ENCODE results near the gene HINT2.

The HINT2 gene

DNA sequence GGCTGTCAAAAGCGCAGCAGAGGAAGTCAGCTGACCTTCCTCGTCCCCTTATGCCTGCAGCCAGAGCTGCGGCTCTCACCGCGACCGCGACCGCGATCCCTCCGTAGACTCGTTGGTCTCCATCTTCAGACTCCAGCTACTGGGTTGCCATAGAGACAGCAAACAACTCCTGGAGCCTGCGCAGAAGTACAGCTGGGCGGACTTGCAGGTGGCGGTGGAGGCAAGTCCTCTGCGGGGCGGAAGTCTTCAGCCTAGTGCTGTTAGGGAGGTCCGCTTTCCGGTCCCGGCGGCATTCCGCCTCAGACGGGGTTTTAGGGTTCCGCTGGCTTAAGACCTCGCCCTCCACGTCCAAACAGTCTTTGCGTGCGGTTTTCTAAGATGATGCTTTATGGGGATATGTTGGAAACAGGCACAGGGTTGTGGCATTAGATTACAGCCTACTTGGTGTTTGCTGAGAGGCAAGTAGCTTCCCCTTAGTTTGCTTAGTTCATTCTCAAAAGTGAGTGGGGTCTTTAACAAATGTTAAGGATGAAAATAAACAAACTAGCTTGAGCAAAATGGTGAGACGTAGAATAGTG, 2.7 kb downstream of the HINT2 start, which contains the start of gene SPAG8:
Gene SPAG8 (minus strand): TSS at position 238 of the 578 bp plus-strand sequence. CDS start 115 bp downstream, at position 123.
- H3K4me3 ChIP-seq (ENCODE audit: low read depth, low read length) = peak within 1 kb of the TSS; percentile 47

DNA sequence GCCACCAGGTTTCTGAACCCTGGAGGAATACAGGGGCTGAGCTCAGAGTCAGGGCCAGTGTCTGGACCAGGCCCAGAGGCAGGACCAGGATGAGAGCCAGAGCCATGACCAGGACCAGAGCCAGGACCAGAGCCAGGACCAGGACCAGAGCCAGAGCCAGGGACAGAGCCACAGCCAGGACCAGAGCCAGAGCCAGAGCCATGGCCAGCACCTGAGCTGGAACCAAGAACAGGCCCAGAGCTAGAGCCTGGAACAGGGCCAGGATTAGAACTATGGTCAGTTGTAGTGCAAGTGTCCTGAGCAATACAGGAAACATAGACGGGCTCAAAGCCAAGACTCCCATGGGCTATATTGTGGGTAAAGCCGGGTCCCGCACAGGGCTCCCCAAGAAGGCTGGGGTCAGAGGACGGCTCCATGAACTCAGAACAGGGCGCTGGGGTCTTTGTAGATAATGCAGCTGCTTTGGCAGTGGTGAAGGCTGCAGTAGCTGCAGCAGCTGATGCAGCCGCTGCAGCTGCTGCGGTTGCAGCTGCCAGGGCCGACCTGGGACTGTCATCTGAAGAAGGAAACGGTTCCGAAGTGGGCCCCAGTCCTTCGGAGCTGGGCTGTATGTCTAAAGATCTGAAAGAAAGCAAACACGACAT, 3.3 kb downstream of the HINT2 start:
- TF ChIP-seq, protein P1, sequence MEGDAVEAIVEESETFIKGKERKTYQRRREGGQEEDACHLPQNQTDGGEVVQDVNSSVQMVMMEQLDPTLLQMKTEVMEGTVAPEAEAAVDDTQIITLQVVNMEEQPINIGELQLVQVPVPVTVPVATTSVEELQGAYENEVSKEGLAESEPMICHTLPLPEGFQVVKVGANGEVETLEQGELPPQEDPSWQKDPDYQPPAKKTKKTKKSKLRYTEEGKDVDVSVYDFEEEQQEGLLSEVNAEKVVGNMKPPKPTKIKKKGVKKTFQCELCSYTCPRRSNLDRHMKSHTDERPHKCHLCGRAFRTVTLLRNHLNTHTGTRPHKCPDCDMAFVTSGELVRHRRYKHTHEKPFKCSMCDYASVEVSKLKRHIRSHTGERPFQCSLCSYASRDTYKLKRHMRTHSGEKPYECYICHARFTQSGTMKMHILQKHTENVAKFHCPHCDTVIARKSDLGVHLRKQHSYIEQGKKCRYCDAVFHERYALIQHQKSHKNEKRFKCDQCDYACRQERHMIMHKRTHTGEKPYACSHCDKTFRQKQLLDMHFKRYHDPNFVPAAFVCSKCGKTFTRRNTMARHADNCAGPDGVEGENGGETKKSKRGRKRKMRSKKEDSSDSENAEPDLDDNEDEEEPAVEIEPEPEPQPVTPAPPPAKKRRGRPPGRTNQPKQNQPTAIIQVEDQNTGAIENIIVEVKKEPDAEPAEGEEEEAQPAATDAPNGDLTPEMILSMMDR (IDR thresholded peaks at IDR 0.05; ENCODE audit: borderline replicate concordance, insufficient read depth, low read depth, low read length) = no peak
- peak overlapping the region; percentile 47 for H3K4me3 ChIP-seq (ENCODE audit: low read depth, low read length)

More for the DNA sequence above, 2.7 kb downstream of the HINT2 start, which contains the start of gene SPAG8:
- TF ChIP-seq, protein P1 (IDR thresholded peaks at IDR 0.05; ENCODE audit: borderline replicate concordance, insufficient read depth, low read depth, low read length) = no peak

DNA sequence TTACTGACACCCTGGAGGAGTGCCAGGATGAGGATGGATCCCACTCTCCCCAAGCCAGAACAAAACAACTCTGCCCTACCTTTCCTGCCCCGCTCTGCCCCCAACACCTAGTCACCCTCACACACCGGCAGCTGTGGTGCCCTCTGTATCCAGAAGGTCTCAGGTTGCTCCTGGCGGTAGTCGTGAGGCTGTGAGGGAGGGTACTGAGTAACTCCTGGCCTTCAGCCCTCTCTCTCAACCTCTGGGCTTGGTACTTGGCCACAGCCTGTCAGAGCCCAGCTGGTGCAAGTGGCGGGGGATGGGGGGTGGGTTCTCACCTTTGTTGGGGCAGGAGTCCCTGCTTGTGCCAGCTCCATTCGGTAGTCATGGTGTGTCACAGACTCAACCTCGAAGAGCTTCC, 4.7 kb downstream of the HINT2 start:
- TF ChIP-seq, protein P1 (IDR thresholded peaks at IDR 0.05; ENCODE audit: borderline replicate concordance, insufficient read depth, low read depth, low read length) = no peak
- no peak overlapping the region for H3K4me3 ChIP-seq (ENCODE audit: low read depth, low read length)

DNA sequence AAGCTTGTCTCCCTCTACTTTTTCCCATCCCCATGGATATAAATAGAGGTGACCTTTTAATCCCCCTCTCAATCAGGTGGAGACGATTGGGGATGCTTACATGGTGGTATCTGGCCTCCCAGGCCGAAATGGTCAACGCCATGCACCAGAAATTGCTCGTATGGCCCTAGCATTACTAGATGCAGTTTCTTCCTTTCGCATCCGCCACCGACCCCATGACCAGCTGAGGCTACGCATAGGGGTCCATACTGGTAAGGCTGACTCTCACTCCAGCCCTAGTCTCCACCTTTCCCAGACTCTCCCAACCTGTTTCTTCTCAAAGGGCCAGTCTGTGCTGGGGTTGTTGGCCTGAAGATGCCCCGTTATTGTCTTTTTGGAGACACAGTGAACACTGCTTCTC, 6.4 kb downstream of the HINT2 start:
- no peak overlapping the region for H3K4me3 ChIP-seq (ENCODE audit: low read depth, low read length)
- TF ChIP-seq, protein P1 (IDR thresholded peaks at IDR 0.05; ENCODE audit: borderline replicate concordance, insufficient read depth, low read depth, low read length) = no peak

DNA sequence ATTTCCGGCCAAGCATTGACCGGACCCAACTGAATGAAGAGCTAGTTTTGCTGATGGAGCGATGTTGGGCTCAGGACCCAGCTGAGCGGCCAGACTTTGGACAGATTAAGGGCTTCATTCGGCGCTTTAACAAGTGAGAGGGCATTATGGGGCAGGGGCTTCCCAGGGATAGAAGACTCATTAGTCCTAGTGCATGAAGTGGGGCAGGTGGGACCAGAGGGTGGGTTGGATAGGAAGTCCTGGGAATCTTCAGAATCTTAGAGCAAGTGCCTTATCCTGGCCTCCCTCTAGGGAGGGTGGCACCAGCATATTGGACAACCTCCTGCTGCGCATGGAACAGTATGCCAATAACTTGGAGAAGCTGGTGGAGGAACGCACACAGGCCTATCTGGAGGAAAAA, 8.7 kb downstream of the HINT2 start:
- TF ChIP-seq, protein P1 (IDR thresholded peaks at IDR 0.05; ENCODE audit: borderline replicate concordance, insufficient read depth, low read depth, low read length) = no peak
- H3K4me3 ChIP-seq (ENCODE audit: low read depth, low read length) = no peak overlapping the region

DNA sequence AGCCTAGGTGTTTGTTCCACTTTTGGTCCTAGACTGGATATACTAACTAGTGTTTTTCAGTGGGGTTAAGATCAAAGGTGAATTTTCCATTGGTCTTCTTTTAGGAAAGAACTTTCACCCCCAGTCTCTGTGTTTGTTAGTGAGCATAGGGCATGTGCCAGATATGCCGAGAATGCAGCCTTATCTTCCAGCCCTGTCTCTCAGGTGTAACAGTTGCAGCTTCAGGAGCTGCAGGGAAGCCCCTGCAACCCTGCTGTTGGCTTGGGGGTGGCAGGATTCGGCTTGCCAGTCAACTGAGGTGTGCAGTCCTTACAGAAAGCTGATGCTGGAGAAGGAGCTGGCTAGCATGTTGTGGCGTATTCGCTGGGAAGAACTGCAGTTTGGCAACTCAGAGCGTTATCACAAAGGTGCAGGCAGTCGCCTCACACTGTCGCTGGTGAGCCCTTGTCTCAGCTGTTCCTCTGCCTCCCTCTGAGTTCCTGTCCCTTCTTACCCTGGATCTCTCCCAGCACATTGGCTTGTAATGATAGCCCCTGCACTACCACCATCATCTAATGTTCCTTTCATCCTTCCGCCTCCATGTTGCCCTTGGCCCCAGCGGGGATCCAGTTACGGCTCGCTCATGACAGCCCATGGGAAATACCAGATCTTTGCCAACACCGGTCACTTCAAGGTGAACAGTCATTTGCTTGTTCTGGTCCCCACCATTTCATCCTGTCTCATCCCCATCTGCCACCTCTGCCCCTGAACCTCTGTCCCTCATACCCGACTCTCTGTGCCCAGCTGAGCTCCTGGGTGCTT, 13.3 kb downstream of the HINT2 start:
- H3K4me3 ChIP-seq (ENCODE audit: low read depth, low read length) = no peak overlapping the region
- TF ChIP-seq, protein P1 (IDR thresholded peaks at IDR 0.05; ENCODE audit: borderline replicate concordance, insufficient read depth, low read depth, low read length) = no peak

All from GM12875 (cell line).